GM12878 (cell line): Measurements from ENCODE around the gene PLD5. TPM values are rescaled to one million over a fixed set of nuclear protein-coding genes. Genes with fewer than 3 reads are reported as not detected.

ENCODE experiments used
- ATAC-seq: fragments of 200-7000 bp; cut with Tn5 transposase; 3 replicates; pipeline ENCODE4 v1.9.1; 2020; ENCODE audit warnings: mild to moderate bottlenecking, moderate library complexity
- BruUV-seq: library from RNA; stranded (reverse); fragments of 400-500 nt; replicated peaks from 2 replicates; lab custom pipeline; 2021; lab: Mats Ljungman, UMichigan
- CTCF ChIA-PET: fragments of 300-600 bp; sonication (Branson Sonifier 250); formaldehyde crosslinking; extraction: SDS; loops from one replicate; lab custom pipeline; 2021; ENCODE audit warnings: inconsistent platforms; lab: Yijun Ruan, JAX
- POLR2A ChIA-PET: fragments of 350-600 bp; formaldehyde crosslinking; extraction: SDS; loops from one replicate; lab custom pipeline; 2021; ENCODE audit warnings: inconsistent platforms; lab: Charles Lee
- RAD21 ChIA-PET: fragments of 300-600 bp; sonication (Branson Sonifier 250); formaldehyde crosslinking; loops from one replicate; lab custom pipeline; 2023; ENCODE audit warnings: antibody characterized with exemption; ENCODE audit not compliant: unreplicated experiment; lab: Charles Lee
- SMC1A ChIA-PET: fragments of 300-600 bp; sonication (Branson Sonifier 250); formaldehyde crosslinking; loops from one replicate; lab custom pipeline; 2023; ENCODE audit not compliant: unreplicated experiment, uncharacterized antibody; lab: Charles Lee
- DNase-seq: peaks from one replicate; pipeline ENCODE4 v3.0.0-alpha.2; 2011; ENCODE audit warnings: low read depth, low spot score
- FAIRE-seq: peaks from 3 replicates; lab custom pipeline; 2011; peaks lifted over from hg19 to GRCh38; lab: Jason Lieb, UNC
- H2AFZ ChIP-seq: 2 replicates; pipeline ENCODE4 v1.6.0; 2011; ENCODE audit warnings: low read depth, low read length, control low read depth; ENCODE audit not compliant: control insufficient read depth
- H3K27ac ChIP-seq: 2 replicates; pipeline ENCODE4 v1.5.1; 2011; ENCODE audit warnings: control low read depth; ENCODE audit not compliant: control insufficient read depth, insufficient read depth
- H3K27me3 ChIP-seq, 2 experiments: replicated peaks in 1 of 2; 2 replicates each; pipeline versions ENCODE4 v1.6.0 to v1.6.1; 2011; ENCODE audit warnings: low read length in 1 of 2; ENCODE audit not compliant: control insufficient read depth in 2 of 2, insufficient read depth in 2 of 2
- H3K36me3 ChIP-seq, 2 experiments: 2 replicates each; pipeline ENCODE4 v1.5.1; 2011; ENCODE audit warnings: low read length in 1 of 2; ENCODE audit not compliant: control insufficient read depth in 2 of 2, insufficient read depth in 2 of 2
- H3K4me1 ChIP-seq: 2 replicates; pipeline ENCODE4 v1.6.1; 2011; ENCODE audit warnings: mild to moderate bottlenecking, low read length, moderate library complexity, mixed read lengths; ENCODE audit not compliant: control insufficient read depth, insufficient read depth
- H3K4me2 ChIP-seq: 2 replicates; pipeline ENCODE4 v1.6.0; 2011; ENCODE audit warnings: control low read depth; ENCODE audit not compliant: control insufficient read depth, insufficient read depth
- H3K4me3 ChIP-seq: fragments of 200-600 bp; sonication (generic); 2 replicates; pipeline ENCODE4 v1.5.1; 2016
- H3K79me2 ChIP-seq: 2 replicates; pipeline ENCODE4 v1.6.0; 2011; ENCODE audit warnings: low read length; ENCODE audit not compliant: control insufficient read depth, insufficient read depth
- H3K9ac ChIP-seq: 2 replicates; pipeline ENCODE4 v1.8.0; 2011; ENCODE audit warnings: low read length, control low read depth, mixed read lengths; ENCODE audit not compliant: control insufficient read depth, insufficient read depth
- H3K9me3 ChIP-seq: replicated peaks from 3 replicates; pipeline ENCODE4 v1.5.1; 2011; ENCODE audit warnings: mild to moderate bottlenecking, low read length; ENCODE audit not compliant: control insufficient read depth, insufficient read depth
- H4K20me1 ChIP-seq: 2 replicates; pipeline ENCODE4 v1.6.0; 2011; ENCODE audit not compliant: control insufficient read depth, insufficient read depth
- CBX5 ChIP-seq: sonication (generic); IDR thresholded peaks from 2 replicates; pipeline ENCODE4 v1.6.1; 2016; ENCODE audit warnings: low read depth, moderate library complexity, mild to moderate bottlenecking, inconsistent platforms
- CUX1 ChIP-seq: IDR thresholded peaks from 2 replicates; pipeline ENCODE4 v1.6.1; 2012; ENCODE audit warnings: improper control_type of control experiment, low read depth, low read length; ENCODE audit not compliant: insufficient replicate concordance
- EGR1 ChIP-seq, 2 experiments: IDR thresholded peaks; 1 replicate in 1 of 2; 2 replicates in 1 of 2; pipeline ENCODE4 v1.6.1; 2011 to 2012; ENCODE audit warnings: low read depth in 2 of 2, low read length in 2 of 2, borderline replicate concordance in 1 of 2, mild to moderate bottlenecking in 1 of 2, moderate library complexity in 1 of 2
- EZH2 ChIP-seq: IDR thresholded peaks from 2 replicates; pipeline ENCODE4 v1.6.1; 2012; ENCODE audit warnings: low read depth, mild to moderate bottlenecking, control low read depth, inconsistent platforms, low read length, borderline replicate concordance; ENCODE audit not compliant: control insufficient read depth
- IRF4 ChIP-seq: IDR thresholded peaks from 2 replicates; pipeline ENCODE4 v1.6.1; 2011; ENCODE audit warnings: low read depth, low read length
- JUND ChIP-seq: IDR thresholded peaks from 2 replicates; pipeline ENCODE4 v1.6.1; 2012; ENCODE audit warnings: low read depth, mild to moderate bottlenecking, low read length, improper control_type of control experiment, moderate library complexity
- NFXL1 ChIP-seq: fragments of 450-650 bp; IDR thresholded peaks from 2 replicates; pipeline ENCODE4 v1.6.1; 2017; ENCODE audit warnings: antibody characterized with exemption, mild to moderate bottlenecking, borderline replicate concordance
- NR2F1 ChIP-seq: fragments of 450-650 bp; conservative IDR thresholded peaks from 2 replicates; pipeline ENCODE4 v1.6.1; 2017; ENCODE audit warnings: mild to moderate bottlenecking
- REST ChIP-seq: IDR thresholded peaks from 2 replicates; pipeline ENCODE4 v1.6.1; 2012; ENCODE audit warnings: mild to moderate bottlenecking, low read depth, low read length
- SMAD1 ChIP-seq: fragments of 450-650 bp; IDR thresholded peaks from 2 replicates; pipeline ENCODE4 v1.6.1; 2018; ENCODE audit warnings: mild to moderate bottlenecking, low read depth; ENCODE audit not compliant: partially characterized antibody
- ZNF622 ChIP-seq: fragments of 450-650 bp; IDR thresholded peaks from 2 replicates; pipeline ENCODE4 v1.6.1; 2017; ENCODE audit warnings: mild to moderate bottlenecking, inconsistent platforms
- ZZZ3 ChIP-seq: IDR thresholded peaks from 2 replicates; pipeline ENCODE4 v1.6.1; 2011; ENCODE audit warnings: low read depth; ENCODE audit not compliant: control insufficient read depth, insufficient read length
- WGBS: methylation state at CpG from one replicate; pipeline ENCODE4 v1.1.6; 2016; ENCODE audit warnings: low lambda C conversion rate; ENCODE audit not compliant: insufficient replicate concordance, insufficient coverage; ENCODE audit errors: missing lambda C conversion rate; 5-methylcytosine and 5-hydroxymethylcytosine counted together
- in situ Hi-C: fragments of 300-500 bp; cut with MboI; formaldehyde crosslinking; loops from 9 replicates; pipeline ENCODE4 v1.14.3; 2018; ENCODE audit warnings: mixed read lengths
- intact Hi-C: fragments of 100-400 bp; cut with micrococcal nuclease; formaldehyde crosslinking; loops from one replicate; pipeline ENCODE4 v1.14.2; 2022; ENCODE audit not compliant: unreplicated experiment
- polyA plus RNA-seq, 11 experiments: library from polyadenylated mRNA; depleted of rRNA in 4 of 11; unstranded in 6 of 11; stranded (reverse) in 5 of 11; fragments of >200 nt; fragmentation: Nextera tagmentation in 4 of 11; fragmentation: Illumina TruSeq in 1 of 11; extraction: Ambion mirVana in 4 of 11; extraction: Trizol in 1 of 11; gene quantifications; 1 replicate in 1 of 11; 2 replicates in 10 of 11; pipeline versions ENCODE4 v1.2.1 to v1.2.3, GENCODE V29; 2011 to 2016; ENCODE audit warnings: inconsistent platforms in 2 of 11, missing spikeins in 2 of 11, low read depth in 1 of 11
- total RNA-seq, 4 experiments: library from RNA; depleted of rRNA in 3 of 4; stranded (reverse); fragments of >200 nt in 3 of 4; fragmentation: Illumina TruSeq in 1 of 4; extraction: Trizol in 1 of 4; gene quantifications; 2 replicates each; pipeline versions ENCODE4 v1.2.1 to v1.2.3, GENCODE V29; 2013 to 2021
- TF ChIP-seq, protein P1 (sequence below): IDR thresholded peaks from 2 replicates; pipeline ENCODE4 v1.6.1; 2011; ENCODE audit warnings: borderline replicate concordance, low read depth, mild to moderate bottlenecking, moderate library complexity, low read length; ENCODE audit not compliant: insufficient read depth, poor library complexity, severe bottlenecking

PLD5 gene
- total and polyA plus RNA-seq, 10 of the 15 experiments (the other 5 are each of a cell fraction or from before 2014, with no cell fraction given) = not detected

- H2AFZ ChIP-seq = no peak overlapping the region
- no peaks in the 10 kb centered on the region for H3K9me3 ChIP-seq
- H3K4me1 ChIP-seq = no peaks in the 10 kb centered on the region
- H4K20me1 ChIP-seq = no peaks in the 10 kb centered on the region
- peak; percentile 70 for ATAC-seq
- no peak overlapping the region for H3K9ac ChIP-seq
- CTCF ChIA-PET = no interaction called here
- RAD21 ChIA-PET = no interaction called here
- H3K4me2 ChIP-seq = no peak overlapping the region
- H3K27ac ChIP-seq = no peak overlapping the region
- no peak for FAIRE-seq
- in situ Hi-C loops = no loop called here
- intact Hi-C loops = loop anchor here (2.0 kb wide), 1 partner anchor 39 kb away; no protein-coding TSS in a partner anchor
- BruUV-seq = no TSS peak
- SMC1A ChIA-PET = no interaction called here
- no peaks in the 10 kb centered on the region for H3K27me3 ChIP-seq
- H3K79me2 ChIP-seq = no peaks in the 10 kb centered on the region
- no peak overlapping the region for H3K4me3 ChIP-seq
- POLR2A ChIA-PET = no interaction called here
- DNase-seq = no peak
- no peaks in the 10 kb centered on the region for H3K36me3 ChIP-seq
- WGBS = 11% methylated on average over 3 of the region's 3 CpGs
- no peak for TF ChIP-seq NFXL1
- no peak for TF ChIP-seq CUX1
- 0 out of 2 replicates have a peak, but pooled peaks have one; percentile 17 for TF ChIP-seq IRF4
- TF ChIP-seq ZZZ3 = no peak
- TF ChIP-seq, protein P1, sequence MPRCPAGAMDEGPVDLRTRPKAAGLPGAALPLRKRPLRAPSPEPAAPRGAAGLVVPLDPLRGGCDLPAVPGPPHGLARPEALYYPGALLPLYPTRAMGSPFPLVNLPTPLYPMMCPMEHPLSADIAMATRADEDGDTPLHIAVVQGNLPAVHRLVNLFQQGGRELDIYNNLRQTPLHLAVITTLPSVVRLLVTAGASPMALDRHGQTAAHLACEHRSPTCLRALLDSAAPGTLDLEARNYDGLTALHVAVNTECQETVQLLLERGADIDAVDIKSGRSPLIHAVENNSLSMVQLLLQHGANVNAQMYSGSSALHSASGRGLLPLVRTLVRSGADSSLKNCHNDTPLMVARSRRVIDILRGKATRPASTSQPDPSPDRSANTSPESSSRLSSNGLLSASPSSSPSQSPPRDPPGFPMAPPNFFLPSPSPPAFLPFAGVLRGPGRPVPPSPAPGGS = peak; percentile 55
- TF ChIP-seq JUND = no peak
- TF ChIP-seq EZH2 = no peak
- no peak for TF ChIP-seq CBX5
- TF ChIP-seq ZNF622 = no peak
- TF ChIP-seq NR2F1 = peak; percentile 63; the same call in 1 of the 2 replicates
- TF ChIP-seq REST = no peak
- TF ChIP-seq SMAD1 = no peak
- TF ChIP-seq EGR1 (IDR thresholded peaks at IDR 0.05; ENCODE audit: borderline replicate concordance in 1 of 2, low read depth in 2 of 2, low read length in 2 of 2) = no peak
Measured at GRCh38 chr1:242185731-242186130, 338.8 kb downstream of the PLD5 start.
